ENCODE measurements around the gene POLR3K. TPM values are rescaled to one million over a fixed set of nuclear protein-coding genes. Genes with fewer than 3 reads are reported as not detected.

The POLR3K gene
- total RNA-seq: 10 to 100 TPM; 47.7 to 48.2 TPM

- no peaks in the 10 kb centered on the region for H3K9me3 Mint-ChIP-seq (ENCODE audit: insufficient read depth)
- H3K4me1 Mint-ChIP-seq (ENCODE audit: low read depth): peaks cover 35% of the 10 kb centered on the region
- ChIA-PET CTCF (interaction anchor here (1.6 to 2.9 kb wide), 4 partner anchors 12 to 54 kb away, joined by 3 to 30 read pairs (median 16); no protein-coding TSS in a partner anchor), POLR2A (interaction anchor here (0.5 to 2.0 kb wide), 14 partner anchors 9 to 482 kb away, joined by 3 to 9 read pairs (median 4); partner anchors contain the start of genes FAM234A and MPG)
- ATAC-seq (peak; percentile 99), DNase-seq (peak; percentile 99)
- H3K27ac Mint-ChIP-seq: peak within 1 kb of the TSS; percentile 90
- peak within 1 kb of the TSS; percentile 91 for H3K4me3 Mint-ChIP-seq
- H3K27me3 Mint-ChIP-seq (ENCODE audit: low read depth): no peaks in the 10 kb centered on the region
- peaks cover 35% of the 10 kb centered on the region for H3K36me3 Mint-ChIP-seq (ENCODE audit: low read depth)
Observed at GRCh38 chr16:53346-54236, at the start of gene POLR3K, which contains the start of gene SNRNP25. TSS of gene POLR3K (minus strand) at chr16:53608. CDS start at chr16:53586, 22 bp downstream. TSS of gene SNRNP25 (plus strand) at chr16:53828. CDS start at chr16:54017, 189 bp downstream.

GRCh38 chr16:102060-102855 lies 48.9 kb upstream of the POLR3K start:
- peaks cover 13% of the 10 kb centered on the region for H3K36me3 Mint-ChIP-seq (ENCODE audit: low read depth)
- ChIA-PET POLR2A (interaction anchor here (0.8 kb wide), 1 partner anchor 24 kb away, joined by 3 read pairs; the partner anchor contains the start of gene MPG), CTCF (no interaction called here)
- no peaks in the 10 kb centered on the region for H3K9me3 Mint-ChIP-seq (ENCODE audit: insufficient read depth)
- H3K4me1 Mint-ChIP-seq (ENCODE audit: low read depth): peaks cover 5% of the 10 kb centered on the region
- no peak overlapping the region for H3K4me3 Mint-ChIP-seq
- DNase-seq (no peak), ATAC-seq (no peak)
- no peak overlapping the region for H3K27ac Mint-ChIP-seq
- H3K27me3 Mint-ChIP-seq (ENCODE audit: low read depth): no peaks in the 10 kb centered on the region

GRCh38 chr16:101586-101985 lies 48.2 kb upstream of the POLR3K start:
- POLR2A ChIA-PET: no interaction called here
- CTCF ChIA-PET: no interaction called here
- DNase-seq: no peak
- Mint-ChIP-seq H3K36me3 (ENCODE audit: low read depth) (peaks cover 10% of the 10 kb centered on the region), H3K27me3 (ENCODE audit: low read depth) (no peaks in the 10 kb centered on the region), H3K27ac (no peak overlapping the region), H3K4me1 (ENCODE audit: low read depth) (peaks cover 8% of the 10 kb centered on the region), H3K4me3 (no peak overlapping the region), H3K9me3 (ENCODE audit: insufficient read depth) (no peaks in the 10 kb centered on the region)
- no peak for ATAC-seq

- ATAC-seq (no peak), DNase-seq (no peak)
- H3K27ac Mint-ChIP-seq: no peak overlapping the region
- no peaks in the 10 kb centered on the region for H3K27me3 Mint-ChIP-seq (ENCODE audit: low read depth)
- H3K4me1 Mint-ChIP-seq (ENCODE audit: low read depth): peaks cover 8% of the 10 kb centered on the region
- ChIA-PET POLR2A (no interaction called here), CTCF (no interaction called here)
- peaks cover 9% of the 10 kb centered on the region for H3K36me3 Mint-ChIP-seq (ENCODE audit: low read depth)
- no peaks in the 10 kb centered on the region for H3K9me3 Mint-ChIP-seq (ENCODE audit: insufficient read depth)
- H3K4me3 Mint-ChIP-seq: no peak overlapping the region
Observed at GRCh38 chr16:100989-101388, 47.6 kb upstream of the POLR3K start.

GRCh38 chr16:97822-98221 lies 44.4 kb upstream of the POLR3K start:
- H3K4me3 Mint-ChIP-seq: no peak overlapping the region
- peaks cover 7% of the 10 kb centered on the region for H3K36me3 Mint-ChIP-seq (ENCODE audit: low read depth)
- ChIA-PET POLR2A (interaction anchor here (1.7 kb wide), 1 partner anchor 20 kb away, joined by 4 read pairs; the partner anchor contains the start of gene MPG), CTCF (interaction anchor here (0.9 to 7.1 kb wide), 8 partner anchors 8 to 101 kb away, joined by 3 to 265 read pairs (median 23); partner anchors contain the start of genes MPG and RHBDF1)
- no peaks in the 10 kb centered on the region for H3K9me3 Mint-ChIP-seq (ENCODE audit: insufficient read depth)
- H3K27me3 Mint-ChIP-seq (ENCODE audit: low read depth): no peaks in the 10 kb centered on the region
- ATAC-seq: no peak
- no peak for DNase-seq
- peak overlapping the region; percentile 55 for H3K27ac Mint-ChIP-seq
- H3K4me1 Mint-ChIP-seq (ENCODE audit: low read depth): peaks cover 8% of the 10 kb centered on the region

- peaks cover 7% of the 10 kb centered on the region for H3K36me3 Mint-ChIP-seq (ENCODE audit: low read depth)
Observed at GRCh38 chr16:96935-97381, 43.5 kb upstream of the POLR3K start.

GRCh38 chr16:94918-95265 lies 41.5 kb upstream of the POLR3K start:
- peaks cover 10% of the 10 kb centered on the region for H3K4me1 Mint-ChIP-seq (ENCODE audit: low read depth)
- H3K4me3 Mint-ChIP-seq: no peak overlapping the region
- CTCF ChIA-PET: interaction anchor here (2.6 to 7.1 kb wide), 4 partner anchors 11 to 31 kb away, joined by 31 to 265 read pairs (median 61); partner anchors contain the start of genes MPG and RHBDF1
- no peaks in the 10 kb centered on the region for H3K27me3 Mint-ChIP-seq (ENCODE audit: low read depth)
- ATAC-seq (no peak), DNase-seq (no peak)
- POLR2A ChIA-PET: interaction anchor here (4.2 kb wide), 1 partner anchor 30 kb away, joined by 32 read pairs; no protein-coding TSS in a partner anchor
- H3K27ac Mint-ChIP-seq: no peak overlapping the region
- no peaks in the 10 kb centered on the region for H3K9me3 Mint-ChIP-seq (ENCODE audit: insufficient read depth)
- H3K36me3 Mint-ChIP-seq (ENCODE audit: low read depth): peaks cover 7% of the 10 kb centered on the region

More at GRCh38 chr16:96935-97381, 43.5 kb upstream of the POLR3K start:
- no peak overlapping the region for H3K4me3 Mint-ChIP-seq
- H3K27me3 Mint-ChIP-seq (ENCODE audit: low read depth): no peaks in the 10 kb centered on the region
- H3K27ac Mint-ChIP-seq: no peak overlapping the region
- ATAC-seq: peak; percentile 95
- CTCF ChIA-PET: interaction anchor here (0.5 to 7.1 kb wide), 28 partner anchors 9 to 354 kb away, joined by 3 to 265 read pairs (median 6); partner anchors contain the start of genes HBQ1, LUC7L, MPG and MRPL28
- DNase-seq: peak; percentile 93
- H3K9me3 Mint-ChIP-seq (ENCODE audit: insufficient read depth): no peaks in the 10 kb centered on the region
- H3K4me1 Mint-ChIP-seq (ENCODE audit: low read depth): peaks cover 8% of the 10 kb centered on the region
- POLR2A ChIA-PET: interaction anchor here (0.6 to 4.2 kb wide), 4 partner anchors 19 to 43 kb away, joined by 3 to 32 read pairs (median 4); partner anchors contain the start of genes MPG and SNRNP25

GRCh38 chr16:92431-93339 lies 39.3 kb upstream of the POLR3K start:
- no peaks in the 10 kb centered on the region for H3K27me3 Mint-ChIP-seq (ENCODE audit: low read depth)
- POLR2A ChIA-PET: interaction anchor here (1.0 kb wide), 1 partner anchor 10 kb away, joined by 3 read pairs; no protein-coding TSS in a partner anchor

GRCh38 chr16:91484-91883 lies 38.1 kb upstream of the POLR3K start:
- Mint-ChIP-seq H3K27ac (no peak overlapping the region), H3K27me3 (ENCODE audit: low read depth) (no peaks in the 10 kb centered on the region), H3K4me1 (ENCODE audit: low read depth) (peaks cover 2% of the 10 kb centered on the region), H3K9me3 (ENCODE audit: insufficient read depth) (no peaks in the 10 kb centered on the region), H3K36me3 (ENCODE audit: low read depth) (peaks cover 12% of the 10 kb centered on the region), H3K4me3 (no peak overlapping the region)
- ChIA-PET CTCF (interaction anchor here (0.6 to 2.8 kb wide), 5 partner anchors 16 to 90 kb away, joined by 3 to 16 read pairs (median 4); no protein-coding TSS in a partner anchor), POLR2A (interaction anchor here (0.8 kb wide), 1 partner anchor 21 kb away, joined by 3 read pairs; no protein-coding TSS in a partner anchor)
- DNase-seq: no peak
- no peak for ATAC-seq

More at GRCh38 chr16:92431-93339, 39.3 kb upstream of the POLR3K start:
- Mint-ChIP-seq H3K27ac (no peak overlapping the region), H3K4me3 (no peak overlapping the region), H3K36me3 (ENCODE audit: low read depth) (peaks cover 10% of the 10 kb centered on the region), H3K9me3 (ENCODE audit: insufficient read depth) (no peaks in the 10 kb centered on the region), H3K4me1 (ENCODE audit: low read depth) (peaks cover 9% of the 10 kb centered on the region)
- DNase-seq (no peak), ATAC-seq (no peak)
- CTCF ChIA-PET: interaction anchor here (1.5 to 7.1 kb wide), 3 partner anchors 13 to 29 kb away, joined by 4 to 265 read pairs (median 70); no protein-coding TSS in a partner anchor

Measured in activated CD8-positive, alpha-beta T cell treated with anti-CD3 and anti-CD28 coated beads, Interleukin-2, amount 10 ng/mL, durations not matched to agents 7 days and 5 days (primary cell).